Measurements from ENCODE around the gene FOXP1.

DNA sequence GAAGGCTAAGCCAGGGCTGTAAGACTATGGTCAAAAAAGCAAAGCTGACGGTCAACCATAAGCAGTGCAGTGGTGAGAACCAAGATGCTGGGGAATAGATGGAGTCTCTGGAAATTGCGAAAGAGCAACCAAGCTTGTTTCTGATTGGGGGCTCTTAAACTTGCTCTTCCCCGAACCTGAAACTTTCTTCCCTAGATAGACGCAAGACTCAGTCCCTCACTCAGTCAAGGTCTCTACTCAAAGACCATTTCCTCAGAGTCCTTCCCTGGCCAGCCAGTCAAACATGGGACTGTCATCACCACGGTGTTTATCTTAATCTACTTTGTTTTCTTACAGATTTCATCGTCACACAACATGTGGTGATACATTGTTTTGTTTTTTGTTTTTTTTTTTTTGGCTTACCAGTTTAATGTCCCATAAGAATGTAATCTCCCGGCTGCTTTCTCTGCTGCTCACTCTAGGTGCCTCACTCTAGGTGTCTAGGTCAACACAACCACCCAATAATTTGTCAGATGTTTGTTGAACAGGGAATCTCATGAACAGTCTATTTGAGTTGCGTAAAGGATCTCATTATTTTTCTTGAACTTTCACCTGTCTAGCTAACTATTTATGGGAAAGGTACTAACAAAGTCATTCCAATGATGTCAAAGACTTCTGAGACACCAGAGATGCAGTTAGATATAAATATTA is 495.4 kb downstream of the FOXP1 start:
- TF ChIP-seq CTCF (IDR thresholded peaks at IDR 0.05; ENCODE audit: insufficient read depth, low read depth, low read length) (no peak), EZH2 (IDR thresholded peaks at IDR 0.05; ENCODE audit: insufficient read depth, low read length) (no peak)

Measured in astrocyte (in vitro differentiated cells and primary cell).